ENCODE measurements around the gene UNC119. TPM values are rescaled to one million over a fixed set of nuclear protein-coding genes. Genes with fewer than 3 reads are reported as not detected.

The UNC119 gene
- total RNA-seq, 5 donors from 2014 or later (not counting 1 experiment from before 2014, with no cell fraction given) = 37.7 to 51.7 (median 44.5) TPM

DNA sequence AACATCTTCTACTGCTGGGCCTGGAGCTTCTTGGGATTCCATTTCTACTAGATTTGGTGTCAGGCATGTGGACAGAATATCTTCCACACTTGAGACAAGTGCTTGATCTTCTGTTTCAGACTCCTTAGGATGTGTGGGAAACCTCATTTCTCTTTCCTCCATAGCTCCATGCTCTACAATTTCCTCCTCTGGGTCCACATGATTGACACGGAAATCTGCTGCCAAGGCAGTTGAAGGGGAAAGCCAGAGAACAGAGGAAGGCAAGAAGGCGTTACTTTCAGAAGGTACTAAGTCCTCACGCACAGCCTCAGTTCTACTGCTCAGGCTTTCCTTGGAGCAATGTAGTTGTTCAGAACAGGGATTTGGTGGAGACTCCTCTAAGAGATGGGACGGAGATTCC, 39.8 kb upstream of the UNC119 start:
- POLR2A ChIA-PET = no interaction called here
- no peak for ATAC-seq (replicated peaks in 1 of 4)
- Histone ChIP-seq H3K4me3 (ENCODE audit: control insufficient read depth in 1 of 2, extremely low read depth in 1 of 2, low read length in 1 of 2) (no peak overlapping the region), H3K4me1 (ENCODE audit: control insufficient read depth in 1 of 2, extremely low read depth in 1 of 2, insufficient read depth in 2 of 2, low read length in 2 of 2) (no peaks in the 10 kb centered on the region), H3K36me3 (ENCODE audit: control insufficient read depth in 2 of 2, extremely low read depth in 1 of 2, insufficient read depth in 1 of 2, low read length in 1 of 2) (peaks cover 0 to 14% of the 10 kb centered on the region in 2 donors), H3K27me3 (replicated peaks in 1 of 2; ENCODE audit: control insufficient read depth in 2 of 2, extremely low read depth in 1 of 2, insufficient read depth in 2 of 2, low read length in 1 of 2) (no peaks in the 10 kb centered on the region), H3K27ac (ENCODE audit: low read length) (no peak overlapping the region), H3K9me3 (no peaks in the 10 kb centered on the region)
- Mint-ChIP-seq H3K9me3 (no peaks in the 10 kb centered on the region), H3K36me3 (peaks cover 12% of the 10 kb centered on the region), H3K4me3 (no peak overlapping the region), H3K27me3 (no peaks in the 10 kb centered on the region), H3K27ac (no peak overlapping the region), H3K4me1 (peaks cover 0 to under 1% (median 0%) of the 10 kb centered on the region in 3 donors)
- CTCF ChIA-PET = no interaction called here
- 88% methylated on average over 4 of the region's 4 CpGs for WGBS (ENCODE audit: insufficient coverage)
- no peak for DNase-seq

DNA sequence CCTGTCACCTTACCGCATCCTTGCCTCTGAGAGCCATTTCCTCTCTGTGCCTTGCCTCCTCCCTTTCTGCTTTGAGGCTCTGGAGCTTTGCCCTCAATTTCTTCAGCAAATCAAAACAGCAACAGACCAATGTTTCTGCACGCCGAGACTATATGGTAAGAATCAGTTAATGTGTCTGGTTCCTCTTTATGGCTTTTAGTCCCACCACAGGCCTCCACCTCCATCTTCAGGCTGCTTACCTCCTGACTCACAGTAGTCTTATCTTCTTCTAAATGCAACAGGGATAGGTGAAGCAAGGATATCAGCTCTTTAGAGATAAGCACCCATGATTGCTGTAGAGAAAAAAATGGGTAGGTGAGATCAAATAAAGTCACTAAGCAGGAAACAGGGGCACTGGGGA, 33.4 kb upstream of the UNC119 start:
- CTCF ChIA-PET = interaction anchor here in 1 of 2 donors (0.6 kb wide), 1 partner anchor 1245 kb away, joined by 7 read pairs; no protein-coding TSS in a partner anchor

DNA sequence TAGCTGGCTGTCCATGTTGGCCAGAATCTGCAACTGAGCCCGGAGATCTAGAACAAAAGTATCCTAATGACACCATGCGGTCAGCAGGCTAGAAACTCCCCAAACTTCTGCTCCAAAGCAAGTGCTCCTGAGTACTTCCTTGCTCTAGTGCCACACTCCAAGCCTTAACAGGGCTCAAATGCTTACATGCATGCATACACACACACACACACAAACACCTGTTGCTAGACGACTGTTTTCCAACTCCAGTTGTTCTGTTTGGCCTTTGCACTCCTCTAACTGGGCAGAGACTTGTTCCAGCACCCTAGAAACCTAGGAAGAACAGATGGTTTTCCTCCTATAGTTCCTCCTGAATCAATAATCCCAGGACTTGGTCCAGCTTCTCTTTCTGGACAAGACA, 32.0 kb upstream of the UNC119 start:
- Histone ChIP-seq H3K4me3 (ENCODE audit: control insufficient read depth in 1 of 2, extremely low read depth in 1 of 2, low read length in 1 of 2) (no peak overlapping the region), H3K36me3 (ENCODE audit: control insufficient read depth in 2 of 2, extremely low read depth in 1 of 2, insufficient read depth in 1 of 2, low read length in 1 of 2) (peaks cover 5 to 24% of the 10 kb centered on the region in 2 donors), H3K27me3 (replicated peaks in 1 of 2; ENCODE audit: control insufficient read depth in 2 of 2, extremely low read depth in 1 of 2, insufficient read depth in 2 of 2, low read length in 1 of 2) (no peaks in the 10 kb centered on the region), H3K27ac (ENCODE audit: low read length) (no peak overlapping the region), H3K4me1 (ENCODE audit: control insufficient read depth in 1 of 2, extremely low read depth in 1 of 2, insufficient read depth in 2 of 2, low read length in 2 of 2) (no peaks in the 10 kb centered on the region), H3K9me3 (no peaks in the 10 kb centered on the region)
- DNase-seq (no peak), ATAC-seq (replicated peaks in 1 of 4) (no peak)
- Mint-ChIP-seq H3K4me1 (no peaks in the 10 kb centered on the region), H3K27me3 (no peaks in the 10 kb centered on the region), H3K4me3 (no peak overlapping the region), H3K27ac (no peak overlapping the region), H3K36me3 (peaks cover 16% of the 10 kb centered on the region), H3K9me3 (no peaks in the 10 kb centered on the region)
- POLR2A ChIA-PET = no interaction called here
- WGBS (ENCODE audit: insufficient coverage) = 100% methylated on average over 3 of the region's 3 CpGs
- CTCF ChIA-PET = no interaction called here

More for the DNA sequence above, 33.4 kb upstream of the UNC119 start:
- Histone ChIP-seq H3K4me3 (ENCODE audit: control insufficient read depth in 1 of 2, extremely low read depth in 1 of 2, low read length in 1 of 2) (no peak overlapping the region), H3K36me3 (ENCODE audit: control insufficient read depth in 2 of 2, extremely low read depth in 1 of 2, insufficient read depth in 1 of 2, low read length in 1 of 2) (peaks cover 3 to 22% of the 10 kb centered on the region in 2 donors), H3K27me3 (replicated peaks in 1 of 2; ENCODE audit: control insufficient read depth in 2 of 2, extremely low read depth in 1 of 2, insufficient read depth in 2 of 2, low read length in 1 of 2) (no peaks in the 10 kb centered on the region), H3K4me1 (ENCODE audit: control insufficient read depth in 1 of 2, extremely low read depth in 1 of 2, insufficient read depth in 2 of 2, low read length in 2 of 2) (no peaks in the 10 kb centered on the region), H3K27ac (ENCODE audit: low read length) (no peak overlapping the region), H3K9me3 (no peaks in the 10 kb centered on the region)
- POLR2A ChIA-PET = no interaction called here
- no peak overlapping the region for H3K4me3 Mint-ChIP-seq
- H3K4me1 Mint-ChIP-seq = no peaks in the 10 kb centered on the region
- H3K27ac Mint-ChIP-seq = no peak overlapping the region
- H3K27me3 Mint-ChIP-seq = no peaks in the 10 kb centered on the region
- DNase-seq (no peak), ATAC-seq (replicated peaks in 1 of 4) (no peak)
- H3K36me3 Mint-ChIP-seq = peaks cover 16% of the 10 kb centered on the region
- no CpG with 5 or more reads among the region's 3 CpGs for WGBS (ENCODE audit: insufficient coverage)
- no peaks in the 10 kb centered on the region for H3K9me3 Mint-ChIP-seq

DNA sequence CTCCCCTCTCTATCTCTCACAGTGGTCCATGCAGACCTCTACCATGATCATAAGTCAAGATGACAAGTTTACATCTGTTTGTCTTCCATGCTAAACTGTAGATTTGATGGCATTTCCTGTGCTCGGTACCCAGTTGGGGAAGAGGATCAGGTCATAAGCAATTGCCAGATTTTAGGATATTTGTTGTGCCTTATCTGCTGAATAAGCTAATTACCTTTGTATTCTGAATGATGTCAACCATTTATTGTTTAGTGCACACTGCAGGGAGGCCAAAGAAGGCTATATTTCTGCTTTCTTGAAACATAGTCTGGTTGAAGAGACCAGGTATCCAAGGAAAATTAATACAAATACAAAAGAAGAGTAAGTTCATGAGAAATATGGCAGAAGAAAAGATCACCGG, 30.1 kb upstream of the UNC119 start:
- Histone ChIP-seq H3K27me3 (replicated peaks in 1 of 2; ENCODE audit: control insufficient read depth in 2 of 2, extremely low read depth in 1 of 2, insufficient read depth in 2 of 2, low read length in 1 of 2) (no peaks in the 10 kb centered on the region), H3K4me3 (ENCODE audit: control insufficient read depth in 1 of 2, extremely low read depth in 1 of 2, low read length in 1 of 2) (no peak overlapping the region), H3K4me1 (ENCODE audit: control insufficient read depth in 1 of 2, extremely low read depth in 1 of 2, insufficient read depth in 2 of 2, low read length in 2 of 2) (no peaks in the 10 kb centered on the region), H3K27ac (ENCODE audit: low read length) (no peak overlapping the region), H3K9me3 (no peaks in the 10 kb centered on the region), H3K36me3 (ENCODE audit: control insufficient read depth in 2 of 2, extremely low read depth in 1 of 2, insufficient read depth in 1 of 2, low read length in 1 of 2) (peaks cover 6 to 22% of the 10 kb centered on the region in 2 donors)
- H3K4me1 Mint-ChIP-seq = no peaks in the 10 kb centered on the region
- CTCF ChIA-PET = no interaction called here
- ATAC-seq (replicated peaks in 1 of 4) (no peak), DNase-seq (no peak)
- H3K27me3 Mint-ChIP-seq = no peaks in the 10 kb centered on the region
- WGBS (ENCODE audit: insufficient coverage) = 100% methylated on average over 2 of the region's 2 CpGs
- H3K36me3 Mint-ChIP-seq = peaks cover 12% of the 10 kb centered on the region
- no peak overlapping the region for H3K4me3 Mint-ChIP-seq
- POLR2A ChIA-PET = no interaction called here
- H3K9me3 Mint-ChIP-seq = no peaks in the 10 kb centered on the region
- no peak overlapping the region for H3K27ac Mint-ChIP-seq

DNA sequence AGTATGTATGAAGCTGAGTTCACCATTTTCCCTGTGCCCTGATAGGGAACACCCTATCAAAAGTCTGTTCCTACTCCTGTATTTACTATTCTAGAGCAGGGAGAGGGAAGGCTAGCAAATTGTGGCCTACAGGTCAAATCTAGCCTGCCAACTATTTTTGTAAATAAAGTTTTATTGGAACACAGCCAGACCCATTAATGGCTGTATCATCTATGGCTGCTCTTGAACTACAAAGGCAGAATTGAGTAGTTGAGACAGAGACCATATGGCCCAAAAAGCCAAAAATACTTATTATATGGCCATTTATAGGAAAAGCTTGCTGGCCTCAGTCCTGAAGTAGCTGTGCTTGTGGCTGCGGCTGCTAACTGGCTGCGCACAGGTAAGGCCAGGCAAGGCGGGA, 28.5 kb upstream of the UNC119 start:
- peaks cover 11% of the 10 kb centered on the region for H3K36me3 Mint-ChIP-seq
- no peak overlapping the region for H3K4me3 ChIP-seq (ENCODE audit: control insufficient read depth in 1 of 2, extremely low read depth in 1 of 2, low read length in 1 of 2)
- no peaks in the 10 kb centered on the region for H3K9me3 Mint-ChIP-seq
- peaks cover 12 to 13% (median 12%) of the 10 kb centered on the region in 3 donors for H3K4me1 Mint-ChIP-seq
- WGBS (ENCODE audit: insufficient coverage) = no CpG with 5 or more reads among the region's 3 CpGs
- peaks cover 6 to 20% of the 10 kb centered on the region in 2 donors for H3K36me3 ChIP-seq (ENCODE audit: control insufficient read depth in 2 of 2, extremely low read depth in 1 of 2, insufficient read depth in 1 of 2, low read length in 1 of 2)
- H3K4me3 Mint-ChIP-seq = no peak overlapping the region
- H3K27me3 ChIP-seq (replicated peaks in 1 of 2; ENCODE audit: control insufficient read depth in 2 of 2, extremely low read depth in 1 of 2, insufficient read depth in 2 of 2, low read length in 1 of 2) = no peaks in the 10 kb centered on the region
- no peak overlapping the region for H3K27ac ChIP-seq (ENCODE audit: low read length)
- no peak for ATAC-seq (replicated peaks in 1 of 4)
- H3K9me3 ChIP-seq = no peaks in the 10 kb centered on the region
- POLR2A ChIA-PET = no interaction called here
- CTCF ChIA-PET = interaction anchor here in 1 of 2 donors (1.0 kb wide), 1 partner anchor 9 kb away, joined by 4 read pairs; no protein-coding TSS in a partner anchor
- H3K4me1 ChIP-seq (ENCODE audit: control insufficient read depth in 1 of 2, extremely low read depth in 1 of 2, insufficient read depth in 2 of 2, low read length in 2 of 2) = peaks cover under 1 to 13% of the 10 kb centered on the region in 2 experiments
- no peak overlapping the region for H3K27ac Mint-ChIP-seq
- H3K27me3 Mint-ChIP-seq = no peaks in the 10 kb centered on the region
- no peak for DNase-seq

- no peaks in the 10 kb centered on the region for H3K27me3 Mint-ChIP-seq
- DNase-seq (no peak), ATAC-seq (replicated peaks in 1 of 4) (no peak)
- H3K27ac Mint-ChIP-seq = no peak overlapping the region
- H3K9me3 ChIP-seq = no peaks in the 10 kb centered on the region
- H3K27ac ChIP-seq (ENCODE audit: low read length) = no peak overlapping the region
- ChIA-PET POLR2A (interaction anchor here in 1 of 2 donors (0.7 kb wide), 1 partner anchor 63 kb away, joined by 4 read pairs; no protein-coding TSS in a partner anchor), CTCF (interaction anchor here in 1 of 2 donors (0.7 kb wide), 1 partner anchor 10 kb away, joined by 3 read pairs; no protein-coding TSS in a partner anchor)
- H3K4me1 ChIP-seq (ENCODE audit: control insufficient read depth in 1 of 2, extremely low read depth in 1 of 2, insufficient read depth in 2 of 2, low read length in 2 of 2) = peaks cover 2 to 21% of the 10 kb centered on the region in 2 experiments
- no peak overlapping the region for H3K4me3 ChIP-seq (ENCODE audit: control insufficient read depth in 1 of 2, extremely low read depth in 1 of 2, low read length in 1 of 2)
- no peaks in the 10 kb centered on the region for H3K9me3 Mint-ChIP-seq
- peaks cover 3 to 11% of the 10 kb centered on the region in 2 donors for H3K36me3 ChIP-seq (ENCODE audit: control insufficient read depth in 2 of 2, extremely low read depth in 1 of 2, insufficient read depth in 1 of 2, low read length in 1 of 2)
- peaks cover 15 to 21% (median 18%) of the 10 kb centered on the region in 3 donors for H3K4me1 Mint-ChIP-seq
- no peaks in the 10 kb centered on the region for H3K36me3 Mint-ChIP-seq
- WGBS (ENCODE audit: insufficient coverage) = 60% methylated on average over 1 of the region's 4 CpGs
- H3K4me3 Mint-ChIP-seq = no peak overlapping the region
- no peaks in the 10 kb centered on the region for H3K27me3 ChIP-seq (replicated peaks in 1 of 2; ENCODE audit: control insufficient read depth in 2 of 2, extremely low read depth in 1 of 2, insufficient read depth in 2 of 2, low read length in 1 of 2)
These were observed 27.1 kb upstream of the UNC119 start for GRCh38 chr17:28579526-28579925.

Measured in T-cell (primary cell).